ENCODE data around the gene RNF151.

- TF ChIP-seq EZH2 (IDR thresholded peaks at IDR 0.05) = no peak
- TF ChIP-seq POLR2AphosphoS5 (IDR thresholded peaks at IDR 0.05; ENCODE audit: borderline replicate concordance, low read depth, low read length) = no peak
Observed at GRCh38 chr16:1993731-1994131, 27.1 kb downstream of the RNF151 start.

Measured in SK-N-MC (cell line).